Measurements from ENCODE around the gene DUSP22.

DUSP22 gene

DNA sequence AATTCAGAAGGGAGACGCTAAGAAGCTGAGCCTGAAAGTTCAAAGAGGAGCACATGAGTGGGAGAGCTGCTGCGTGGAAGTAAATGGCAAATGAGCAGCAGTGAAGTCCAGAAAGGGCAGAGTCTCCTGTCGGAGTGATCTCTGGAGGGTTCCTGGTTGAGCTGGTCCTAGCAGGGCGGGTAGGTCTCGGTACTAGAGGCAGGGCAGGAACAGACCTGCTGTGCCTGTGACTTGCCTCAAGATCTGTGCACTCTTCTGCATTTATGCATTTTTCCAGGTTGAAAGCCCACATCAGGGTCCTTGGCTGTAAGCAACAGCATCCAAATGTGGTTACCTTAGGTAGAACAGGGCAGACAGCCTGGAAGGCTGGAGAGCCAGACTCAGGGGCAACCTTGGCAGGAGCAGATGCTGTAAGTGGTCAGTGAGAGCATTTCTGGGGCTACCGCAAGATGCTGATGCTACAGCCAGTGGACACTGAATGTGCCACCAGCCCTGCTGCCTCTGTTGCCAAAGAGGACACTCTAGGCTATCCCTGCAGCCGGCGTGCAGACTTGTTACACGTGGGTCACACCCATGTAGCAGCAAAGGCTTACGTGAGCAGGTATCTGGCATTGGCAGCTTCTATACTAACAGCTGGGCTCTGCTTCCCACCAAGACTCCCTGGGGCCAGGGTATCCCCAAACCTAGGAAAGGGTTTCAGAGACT is 8.4 kb downstream of the DUSP22 start:
- H3K79me2 ChIP-seq (ENCODE audit: control insufficient read depth, low read length) = peaks cover 4% of the 10 kb centered on the region; the same call in 1 of the 2 replicates
- H3K27me3 ChIP-seq (ENCODE audit: control insufficient read depth, low read length) = no peaks in the 10 kb centered on the region
- H3K9me2 ChIP-seq (replicated peaks; ENCODE audit: control insufficient read depth, low read length) = no peaks in the 10 kb centered on the region
- H3K4me3 ChIP-seq (ENCODE audit: low read length) = no peak overlapping the region
- no peak overlapping the region for H3K4me2 ChIP-seq (ENCODE audit: low read length)
- no peaks in the 10 kb centered on the region for H4K20me1 ChIP-seq (ENCODE audit: control insufficient read depth, insufficient read depth, low read depth, low read length)
- TF ChIP-seq CTCF (IDR thresholded peaks at IDR 0.05; ENCODE audit: low read depth, low read length, poor library complexity, severe bottlenecking) = no peak
- no peak for TF ChIP-seq EZH2phosphoT487 (IDR thresholded peaks at IDR 0.05; ENCODE audit: borderline replicate concordance, low read length)
- no peaks in the 10 kb centered on the region for H3K36me3 ChIP-seq (ENCODE audit: control insufficient read depth, low read length)
- no peaks in the 10 kb centered on the region for H3K9me3 ChIP-seq (ENCODE audit: control insufficient read depth, insufficient read depth, low read length)
- peaks cover 39% of the 10 kb centered on the region for H3K4me1 ChIP-seq (ENCODE audit: control insufficient read depth, low read length)
- no peak overlapping the region for H3K27ac ChIP-seq (ENCODE audit: low read depth, low read length)
- no peaks in the 10 kb centered on the region for H3F3A ChIP-seq (ENCODE audit: control insufficient read depth, insufficient read depth)

DNA sequence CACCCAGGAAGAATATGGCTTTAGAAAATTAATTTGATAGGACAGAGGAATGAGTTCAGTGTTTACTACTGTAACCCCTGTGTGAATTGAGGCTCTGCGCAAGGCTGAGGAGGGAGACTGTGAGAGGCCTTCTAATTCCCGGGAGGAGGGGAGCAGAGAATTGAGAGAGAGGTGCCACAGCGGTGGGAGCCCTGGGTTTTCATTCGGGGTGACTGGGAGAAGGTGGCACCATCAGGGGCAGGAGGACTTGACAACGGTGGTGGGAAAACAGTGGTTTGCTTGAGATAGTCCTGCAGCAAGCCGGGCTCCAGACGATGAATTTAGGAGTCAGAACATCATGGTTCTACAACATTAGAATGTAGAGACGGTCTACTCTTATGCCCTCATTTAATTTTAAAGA is 9.2 kb downstream of the DUSP22 start:
- Histone ChIP-seq H3K27ac (ENCODE audit: low read depth, low read length) (no peak overlapping the region), H3K4me1 (ENCODE audit: control insufficient read depth, low read length) (peaks cover 39% of the 10 kb centered on the region), H4K20me1 (ENCODE audit: control insufficient read depth, insufficient read depth, low read depth, low read length) (no peaks in the 10 kb centered on the region), H3K27me3 (ENCODE audit: control insufficient read depth, low read length) (no peaks in the 10 kb centered on the region), H3K4me2 (ENCODE audit: low read length) (no peak overlapping the region), H3K36me3 (ENCODE audit: control insufficient read depth, low read length) (no peaks in the 10 kb centered on the region), H3K4me3 (ENCODE audit: low read length) (no peak overlapping the region), H3F3A (ENCODE audit: control insufficient read depth, insufficient read depth) (no peaks in the 10 kb centered on the region), H3K9me2 (replicated peaks; ENCODE audit: control insufficient read depth, low read length) (no peaks in the 10 kb centered on the region), H3K79me2 (ENCODE audit: control insufficient read depth, low read length) (peaks cover 4% of the 10 kb centered on the region; the same call in 1 of the 2 replicates), H3K9me3 (ENCODE audit: control insufficient read depth, insufficient read depth, low read length) (no peaks in the 10 kb centered on the region)
- no peak for TF ChIP-seq CTCF (IDR thresholded peaks at IDR 0.05; ENCODE audit: low read depth, low read length, poor library complexity, severe bottlenecking)

GRCh38 chr6:301929-302705 is 9.8 kb downstream of the DUSP22 start:
- no peaks in the 10 kb centered on the region for H3K27me3 ChIP-seq (ENCODE audit: control insufficient read depth, low read length)

More at GRCh38 chr6:301929-302705, 9.8 kb downstream of the DUSP22 start:
- Histone ChIP-seq H3F3A (ENCODE audit: control insufficient read depth, insufficient read depth) (no peaks in the 10 kb centered on the region), H4K20me1 (ENCODE audit: control insufficient read depth, insufficient read depth, low read depth, low read length) (no peaks in the 10 kb centered on the region), H3K9me3 (ENCODE audit: control insufficient read depth, insufficient read depth, low read length) (no peaks in the 10 kb centered on the region), H3K9me2 (replicated peaks; ENCODE audit: control insufficient read depth, low read length) (no peaks in the 10 kb centered on the region), H3K4me2 (ENCODE audit: low read length) (no peak overlapping the region), H3K4me3 (ENCODE audit: low read length) (no peak overlapping the region), H3K4me1 (ENCODE audit: control insufficient read depth, low read length) (peaks cover 35% of the 10 kb centered on the region), H3K27ac (ENCODE audit: low read depth, low read length) (no peak overlapping the region), H3K36me3 (ENCODE audit: control insufficient read depth, low read length) (no peaks in the 10 kb centered on the region), H3K79me2 (ENCODE audit: control insufficient read depth, low read length) (peaks cover 3% of the 10 kb centered on the region; the same call in 1 of the 2 replicates)
- TF ChIP-seq CTCF (IDR thresholded peaks at IDR 0.05; ENCODE audit: low read depth, low read length, poor library complexity, severe bottlenecking) (no peak), EZH2phosphoT487 (IDR thresholded peaks at IDR 0.05; ENCODE audit: borderline replicate concordance, low read length) (no peak)
